Middle frontal gyrus (tissue), 1 donor: ENCODE measurements around the gene MAP3K1.
A peak's percentile ranks its signal among the peaks of the same experiment; 100 is the strongest.
"Not testable (repeated sequence)": the region's sequence is repeated elsewhere in the genome, so short reads cannot be mapped to it uniquely, and the experiment has no call there.

Experiments
- DNase-seq: peaks from one replicate; pipeline ENCODE4 v3.0.0-alpha.2; 2015; ENCODE audit warnings: low spot score; ENCODE audit errors: extremely low spot score

MAP3K1 gene

GRCh38 chr5:56815658-56816545 lies 553 bp downstream of the MAP3K1 start:
- no peak for DNase-seq

- DNase-seq, result no peak
These were observed 1.3 kb downstream of the MAP3K1 start for GRCh38 chr5:56816546-56817081.

- DNase-seq, result no peak
These were observed 2.1 kb downstream of the MAP3K1 start for GRCh38 chr5:56817263-56818014.

GRCh38 chr5:56818450-56819037 lies 3.2 kb downstream of the MAP3K1 start:
- DNase-seq, result no peak

DNA sequence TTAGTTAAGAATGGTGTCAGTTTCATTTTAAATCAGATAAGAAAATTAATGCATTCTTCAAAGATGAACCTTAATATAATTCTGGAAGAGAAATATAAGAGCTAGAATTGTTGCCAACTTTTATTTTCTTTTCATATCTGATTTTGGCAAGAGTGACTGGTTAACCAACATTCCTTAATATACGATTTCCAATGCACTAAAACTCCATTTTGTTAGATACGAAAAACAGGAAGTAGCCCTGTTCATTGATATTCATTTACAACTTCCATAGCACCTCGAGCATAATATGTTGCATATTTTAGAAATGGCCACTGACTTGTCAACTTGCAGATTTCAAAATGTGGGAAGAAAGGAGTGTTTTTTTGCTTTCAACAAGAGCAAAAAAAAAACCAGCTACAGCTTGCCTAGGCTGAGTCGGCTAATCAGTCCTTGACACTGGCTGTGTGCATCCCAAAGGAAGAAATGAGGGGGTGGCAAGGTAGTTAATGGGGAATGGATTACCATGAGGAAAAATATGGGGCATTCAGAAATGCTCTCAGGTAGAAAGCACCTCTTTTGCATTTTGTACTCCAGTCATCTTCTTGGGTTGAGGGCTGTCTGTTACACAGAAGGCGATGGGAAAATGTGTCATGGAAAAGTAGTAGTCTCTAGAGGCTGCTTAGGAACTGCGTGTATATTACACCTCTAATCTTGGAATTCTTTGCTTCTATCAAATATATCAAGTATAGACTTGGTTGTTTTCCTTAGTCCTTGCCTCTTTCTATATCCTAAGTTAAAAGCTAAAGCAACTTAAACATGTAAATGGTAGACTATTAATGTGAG lies 3.9 kb downstream of the MAP3K1 start:
- DNase-seq, result no peak

DNA sequence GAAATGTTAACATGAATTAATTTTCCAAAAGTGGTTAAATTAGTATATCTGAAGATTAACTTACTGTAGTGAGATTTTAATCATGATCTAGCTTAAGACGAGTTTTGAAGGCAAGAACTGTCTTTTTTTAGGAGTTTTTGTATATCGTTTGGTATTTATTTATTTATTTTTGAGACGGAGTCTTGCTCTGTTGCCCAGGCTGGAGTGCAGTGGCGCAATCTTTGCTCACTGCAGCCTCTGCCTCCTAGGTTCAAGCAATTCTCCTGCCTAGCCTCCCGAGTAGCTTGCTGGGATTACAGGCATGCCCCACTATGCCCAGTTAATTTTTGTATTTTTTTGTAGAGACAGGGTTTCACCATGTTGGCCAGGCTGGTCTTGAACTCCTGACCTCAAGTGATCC lies 6.5 kb downstream of the MAP3K1 start:
- not testable (repeated sequence) for DNase-seq

DNA sequence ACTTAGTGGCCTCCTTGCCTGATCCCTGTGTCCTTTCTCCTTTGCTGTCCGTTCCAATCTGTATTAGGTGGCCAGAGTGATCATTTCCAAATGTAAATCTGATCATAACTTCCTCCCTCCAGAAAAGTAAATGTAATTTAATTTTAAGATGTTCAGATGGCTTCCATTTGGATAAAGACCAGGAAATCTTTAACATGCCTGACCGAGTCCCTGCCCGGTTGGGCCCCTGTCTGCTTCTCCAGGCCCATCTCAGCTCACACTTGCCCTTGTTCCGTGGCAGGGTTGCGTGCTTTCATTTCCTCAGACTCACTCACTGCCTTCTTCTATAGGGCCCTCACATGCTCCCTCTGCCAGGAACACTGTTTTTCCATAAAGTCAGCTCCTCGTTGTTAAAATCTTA lies 7.6 kb downstream of the MAP3K1 start:
- no peak for DNase-seq

- DNase-seq, result no peak
These were observed 8.7 kb downstream of the MAP3K1 start for GRCh38 chr5:56824019-56824418.

GRCh38 chr5:56825222-56825824 lies 10.0 kb downstream of the MAP3K1 start:
- DNase-seq, result no peak

DNA sequence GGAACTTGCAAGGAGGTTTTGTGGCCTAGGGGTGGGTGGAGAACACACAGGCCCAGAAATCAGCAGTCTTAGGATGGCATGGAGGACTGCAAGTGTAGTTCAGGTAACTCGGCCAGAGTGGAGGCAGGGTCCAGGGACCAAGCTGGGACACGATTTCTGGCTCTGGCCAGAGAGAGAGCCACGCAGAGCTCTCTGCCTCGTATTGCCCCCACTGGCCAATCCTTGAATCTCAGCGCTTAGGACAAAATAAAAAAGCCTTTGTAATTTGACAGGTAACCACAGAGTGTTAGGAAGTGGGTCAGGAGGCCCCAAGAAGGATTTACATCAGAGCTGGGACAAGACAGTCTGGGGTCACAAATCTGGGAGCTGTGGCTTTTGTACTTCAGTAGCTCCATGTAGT lies 11.7 kb downstream of the MAP3K1 start:
- no peak for DNase-seq

DNA sequence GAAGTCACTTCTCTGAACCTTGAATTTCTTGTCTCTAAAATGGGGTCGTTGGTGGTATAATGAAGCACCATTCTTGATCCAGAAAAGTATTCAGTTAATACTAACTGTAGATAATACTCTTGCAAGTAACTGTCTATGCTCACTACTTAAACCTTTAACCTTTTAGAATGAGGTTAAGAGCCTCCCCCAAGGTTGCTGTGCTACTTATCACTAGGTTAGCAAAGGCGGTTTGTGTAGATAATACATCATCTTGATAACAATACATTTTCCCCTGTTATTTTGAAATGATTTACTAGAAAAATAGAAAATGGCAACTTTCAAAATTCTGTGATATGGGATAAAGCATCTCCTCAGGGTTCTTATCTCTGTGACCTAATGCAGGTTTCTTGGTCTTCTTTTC lies 12.6 kb downstream of the MAP3K1 start:
- DNase-seq, result no peak

GRCh38 chr5:56829137-56829908 lies 14.0 kb downstream of the MAP3K1 start:
- DNase-seq, result no peak

- no peak for DNase-seq
These were observed 16.4 kb downstream of the MAP3K1 start for GRCh38 chr5:56831773-56832172.

DNA sequence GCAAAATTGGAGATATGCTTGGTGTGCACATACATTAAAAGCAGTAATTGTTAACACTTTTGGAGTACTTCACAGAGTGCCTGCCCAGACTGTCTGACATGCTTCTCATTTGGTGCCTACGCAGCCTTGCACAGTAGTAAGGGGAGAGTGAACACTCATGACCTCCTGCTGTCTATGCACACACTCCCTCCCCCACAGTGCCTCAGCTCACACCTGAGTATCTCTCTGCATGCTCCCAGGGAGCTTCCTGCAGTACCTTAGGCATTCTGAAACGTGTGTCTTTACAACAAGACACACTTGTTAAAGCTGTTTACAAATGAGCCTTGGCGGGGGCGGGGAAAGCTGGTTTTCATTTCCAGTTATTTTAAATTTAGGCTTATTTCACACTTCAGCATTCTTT lies 18.0 kb downstream of the MAP3K1 start:
- no peak for DNase-seq

- no peak for DNase-seq
These were observed 22.0 kb downstream of the MAP3K1 start for GRCh38 chr5:56837381-56837780.

DNA sequence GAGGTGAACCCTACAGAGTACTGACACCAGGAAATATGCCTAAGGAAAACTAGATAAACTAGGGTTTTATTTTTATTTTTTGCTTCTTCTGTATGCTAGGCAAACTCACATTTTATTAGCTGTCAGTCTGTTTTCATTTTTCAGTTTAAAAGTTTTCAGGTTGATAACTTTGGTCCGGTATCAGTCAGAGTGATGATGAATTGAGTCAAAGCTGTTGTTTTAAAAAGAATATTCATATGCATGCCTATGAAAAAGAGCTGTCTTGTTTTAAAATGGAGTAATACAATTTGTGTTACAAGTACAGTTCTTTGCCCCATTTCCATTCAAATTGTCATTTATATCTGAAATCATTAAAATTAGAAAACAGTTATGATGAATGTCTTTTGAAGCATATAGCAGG lies 22.6 kb downstream of the MAP3K1 start:
- no peak for DNase-seq

GRCh38 chr5:56838409-56839039 lies 23.2 kb downstream of the MAP3K1 start:
- peak; percentile 75 for DNase-seq

DNA sequence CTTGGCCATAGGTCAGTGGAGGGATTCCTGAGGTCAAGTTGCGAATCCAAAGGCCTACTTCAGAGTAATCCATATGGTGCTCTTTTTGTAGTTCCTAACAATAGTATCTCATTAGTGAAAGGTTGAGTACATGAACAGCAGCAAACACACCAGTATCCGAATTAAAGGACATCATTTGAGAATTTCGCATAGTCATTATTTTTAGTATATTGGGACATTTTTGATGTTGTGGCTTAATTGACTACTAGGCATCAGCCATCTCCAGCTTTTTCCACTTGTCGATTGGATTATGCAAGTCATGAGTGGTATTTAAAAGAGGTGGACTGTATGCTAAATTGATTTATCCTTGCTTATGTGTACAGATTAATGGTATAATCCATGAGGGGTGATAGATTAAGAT lies 23.7 kb downstream of the MAP3K1 start:
- DNase-seq, result no peak

DNA sequence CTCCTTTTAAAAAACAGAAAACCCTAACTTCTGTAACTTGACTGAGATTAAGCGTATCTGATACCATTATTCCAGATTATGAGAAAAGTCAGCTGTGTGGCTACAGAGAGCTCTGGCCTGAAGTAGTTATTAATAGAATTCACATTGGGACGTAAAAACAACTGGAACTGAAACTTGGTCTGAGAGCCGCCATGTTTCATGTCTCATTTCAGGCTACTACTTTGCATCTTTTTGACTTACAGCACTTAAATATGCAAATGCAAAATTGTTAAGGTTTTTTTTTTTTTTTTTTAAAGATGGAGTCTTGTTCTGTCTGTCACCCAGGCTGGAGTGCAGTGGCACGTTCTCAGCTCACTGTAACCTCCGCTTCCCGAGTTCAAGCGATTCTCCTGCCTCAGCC lies 25.2 kb downstream of the MAP3K1 start:
- no peak for DNase-seq
